CD8-positive, alpha-beta memory T cell (primary cell): ENCODE results near the gene CHST11. TPM values are rescaled to one million over a fixed set of nuclear protein-coding genes. Genes with fewer than 3 reads are reported as not detected.
"Not testable (repeated sequence)": the region's sequence is repeated elsewhere in the genome, so short reads cannot be mapped to it uniquely, and the experiment has no call there.

Experiments
- CTCF ChIA-PET: fragments of 350-600 bp; sonication (Branson Sonifier 250); formaldehyde crosslinking; loops from one replicate; lab custom pipeline; 2021; ENCODE audit warnings: antibody characterized with exemption; lab: Charles Lee
- POLR2A ChIA-PET: fragments of 350-600 bp; sonication (Branson Sonifier 250); formaldehyde crosslinking; loops from one replicate; lab custom pipeline; 2021; ENCODE audit warnings: antibody characterized with exemption; lab: Charles Lee
- DNase-seq, 5 donors: peaks; one replicate each; pipeline versions ENCODE4 v3.0.0 to v3.0.0-alpha.2; 2020 to 2022; ENCODE audit warnings: mixed read lengths in 1 of 5
- H3K27ac ChIP-seq: one replicate; pipeline ENCODE4 v1.7.0; 2013; ENCODE audit warnings: low read depth, mild to moderate bottlenecking, low read length, moderate library complexity
- H3K27me3 ChIP-seq: 2 replicates; pipeline ENCODE4 v1.7.0; 2013; ENCODE audit warnings: low read length, mild to moderate bottlenecking; ENCODE audit not compliant: insufficient read depth, poor library complexity, severe bottlenecking
- H3K36me3 ChIP-seq: 2 replicates; pipeline ENCODE4 v1.7.0; 2013; ENCODE audit warnings: mild to moderate bottlenecking, low read length, moderate library complexity; ENCODE audit not compliant: insufficient read depth
- H3K4me1 ChIP-seq: 2 replicates; pipeline ENCODE4 v1.7.0; 2013; ENCODE audit warnings: mild to moderate bottlenecking, low read length, moderate library complexity; ENCODE audit not compliant: insufficient read depth
- H3K4me3 ChIP-seq: 2 replicates; pipeline ENCODE4 v1.7.0; 2013; ENCODE audit warnings: mild to moderate bottlenecking, low read length
- H3K9me3 ChIP-seq: 2 replicates; pipeline ENCODE4 v1.7.0; 2013; ENCODE audit warnings: mild to moderate bottlenecking, low read length
- H3K27ac Mint-ChIP-seq, 8 donors: one replicate each; pipeline ENCODE4 v1.8.0; 2020 to 2021; ENCODE audit warnings: mixed read lengths in 8 of 8, mild to moderate bottlenecking in 6 of 8, inconsistent platforms in 3 of 8, moderate library complexity in 3 of 8
- H3K27me3 Mint-ChIP-seq, 2 donors: one replicate each; pipeline ENCODE4 v1.8.0; 2020 to 2021; ENCODE audit warnings: mixed read lengths in 2 of 2, mild to moderate bottlenecking in 1 of 2, moderate library complexity in 1 of 2
- H3K36me3 Mint-ChIP-seq, 3 donors: one replicate each; pipeline ENCODE4 v1.8.0; 2020 to 2021; ENCODE audit warnings: mixed read lengths in 3 of 3, inconsistent platforms in 1 of 3, mild to moderate bottlenecking in 1 of 3
- H3K4me1 Mint-ChIP-seq, 3 donors: one replicate each; pipeline ENCODE4 v1.8.0; 2020 to 2021; ENCODE audit warnings: mixed read lengths in 3 of 3, inconsistent platforms in 1 of 3, mild to moderate bottlenecking in 1 of 3
- H3K4me3 Mint-ChIP-seq, 7 donors: one replicate each; pipeline ENCODE4 v1.8.0; 2020 to 2021; ENCODE audit warnings: mixed read lengths in 7 of 7, mild to moderate bottlenecking in 6 of 7, moderate library complexity in 4 of 7, inconsistent platforms in 2 of 7
- H3K9me3 Mint-ChIP-seq, 5 donors: one replicate each; pipeline ENCODE4 v1.8.0; 2020 to 2022; ENCODE audit warnings: mixed read lengths in 5 of 5, mild to moderate bottlenecking in 3 of 5, moderate library complexity in 2 of 5, inconsistent platforms in 1 of 5
- polyA plus RNA-seq: library from polyadenylated mRNA; unstranded; fragments of 300-500 nt; fragmentation: Illumina TruSeq; gene quantifications from one replicate; pipeline ENCODE4 v1.2.3, GENCODE V29; 2021
- total RNA-seq, 2 experiments: library from RNA; stranded (reverse); gene quantifications; one replicate each; pipeline ENCODE4 v1.2.3, GENCODE V29; 2021

CHST11 gene
- total and polyA plus RNA-seq, 3 experiments from 2014 or later, result 47.8 to 76.8 (median 51.5) TPM

GRCh38 chr12:104569346-104570173 lies 112.8 kb downstream of the CHST11 start:
- no peak overlapping the region for H3K4me3 ChIP-seq
- ChIA-PET CTCF (interaction anchor here (0.9 to 2.2 kb wide), 6 partner anchors 11 to 188 kb away, joined by 3 to 13 read pairs (median 4); partner anchors contain the start of gene CHST11), POLR2A (interaction anchor here (0.9 to 1.9 kb wide), 6 partner anchors 11 to 129 kb away, joined by 3 to 8 read pairs (median 3); no protein-coding TSS in a partner anchor)
- no peak overlapping the region for H3K27ac ChIP-seq
- no peaks in the 10 kb centered on the region for H3K9me3 ChIP-seq
- H3K4me3 Mint-ChIP-seq, result peak overlapping the region; percentile 55 to 80 (median 64)
- H3K4me1 Mint-ChIP-seq, result peaks cover 65 to 78% (median 67%) of the 10 kb centered on the region in 3 donors
- peaks cover 0 to 1% (median 0%) of the 10 kb centered on the region in 5 donors for H3K9me3 Mint-ChIP-seq
- H3K36me3 ChIP-seq, result no peaks in the 10 kb centered on the region
- H3K27ac Mint-ChIP-seq, result peak overlapping the region; percentile 60 to 94 (median 87)
- H3K27me3 ChIP-seq, result no peaks in the 10 kb centered on the region
- peaks cover 3 to 19% (median 11%) of the 10 kb centered on the region in 3 donors for H3K36me3 Mint-ChIP-seq
- peaks cover 49% of the 10 kb centered on the region for H3K4me1 ChIP-seq
- H3K27me3 Mint-ChIP-seq, result no peaks in the 10 kb centered on the region
- peak; percentile 40 to 82 (median 52) for DNase-seq

- peaks cover 53% of the 10 kb centered on the region for H3K4me1 ChIP-seq
Measured at GRCh38 chr12:104570174-104570907, 113.6 kb downstream of the CHST11 start.

GRCh38 chr12:104571328-104571727 lies 114.6 kb downstream of the CHST11 start:
- peak overlapping the region in 2 of 8 donors; percentile 23 to 50 for H3K27ac Mint-ChIP-seq
- H3K36me3 Mint-ChIP-seq, result peaks cover 0 to 11% (median 7%) of the 10 kb centered on the region in 3 donors
- H3K9me3 Mint-ChIP-seq, result no peaks in the 10 kb centered on the region
- Histone ChIP-seq H3K27me3 (no peaks in the 10 kb centered on the region), H3K4me3 (no peak overlapping the region), H3K36me3 (no peaks in the 10 kb centered on the region), H3K9me3 (no peaks in the 10 kb centered on the region), H3K27ac (no peak overlapping the region), H3K4me1 (peaks cover 52% of the 10 kb centered on the region)
- peaks cover 64 to 79% (median 66%) of the 10 kb centered on the region in 3 donors for H3K4me1 Mint-ChIP-seq
- no peak for DNase-seq
- ChIA-PET CTCF (no interaction called here), POLR2A (no interaction called here)
- peak overlapping the region in 1 of 7 donors; percentile 44 for H3K4me3 Mint-ChIP-seq
- no peaks in the 10 kb centered on the region for H3K27me3 Mint-ChIP-seq

More at GRCh38 chr12:104570174-104570907, 113.6 kb downstream of the CHST11 start:
- Mint-ChIP-seq H3K27me3 (no peaks in the 10 kb centered on the region), H3K36me3 (peaks cover 0 to 15% (median 8%) of the 10 kb centered on the region in 3 donors), H3K4me3 (peak overlapping the region; percentile 55 to 80 (median 64)), H3K27ac (peak overlapping the region; percentile 60 to 94 (median 87)), H3K9me3 (no peaks in the 10 kb centered on the region), H3K4me1 (peaks cover 65 to 79% (median 67%) of the 10 kb centered on the region in 3 donors)
- Histone ChIP-seq H3K36me3 (no peaks in the 10 kb centered on the region), H3K4me3 (no peak overlapping the region), H3K27me3 (no peaks in the 10 kb centered on the region), H3K27ac (no peak overlapping the region), H3K9me3 (no peaks in the 10 kb centered on the region)
- CTCF ChIA-PET, result interaction anchor here (1.0 to 2.2 kb wide), 2 partner anchors 11 to 112 kb away, joined by 3 to 13 read pairs; partner anchors contain the start of gene CHST11
- POLR2A ChIA-PET, result interaction anchor here (0.9 to 1.0 kb wide), 2 partner anchors 51 to 128 kb away, joined by 3 read pairs; no protein-coding TSS in a partner anchor
- no peak for DNase-seq

DNA sequence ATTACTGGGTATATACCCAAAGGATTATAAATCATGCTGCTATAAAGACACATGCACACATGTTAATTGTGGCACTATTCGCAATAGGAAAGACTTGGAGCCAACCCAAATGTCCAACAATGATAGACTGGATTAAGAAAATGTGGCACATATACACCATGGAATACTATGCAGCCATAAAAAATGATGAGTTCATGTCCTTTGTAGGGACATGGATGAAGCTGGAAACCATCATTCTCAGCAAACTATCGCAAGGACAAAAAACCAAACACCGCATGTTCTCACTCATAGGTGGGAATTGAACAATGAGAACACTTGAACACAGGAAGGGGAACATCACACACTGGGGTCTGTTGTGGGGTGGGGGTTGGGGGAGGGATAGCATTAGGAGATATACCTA lies 117.6 kb downstream of the CHST11 start:
- H3K4me3 ChIP-seq, H3K4me3 Mint-ChIP-seq, H3K9me3 Mint-ChIP-seq, DNase-seq, H3K27ac Mint-ChIP-seq, POLR2A ChIA-PET, H3K27me3 Mint-ChIP-seq, H3K36me3 ChIP-seq, H3K27ac ChIP-seq, H3K9me3 ChIP-seq, CTCF ChIA-PET, H3K36me3 Mint-ChIP-seq, H3K27me3 ChIP-seq: not testable (repeated sequence)
- peaks cover 52% of the 10 kb centered on the region for H3K4me1 ChIP-seq
- H3K4me1 Mint-ChIP-seq, result peaks cover 58 to 79% (median 64%) of the 10 kb centered on the region in 3 donors

GRCh38 chr12:104574758-104575157 lies 118.0 kb downstream of the CHST11 start:
- DNase-seq, H3K4me3 ChIP-seq, H3K9me3 ChIP-seq, POLR2A ChIA-PET, H3K9me3 Mint-ChIP-seq, H3K36me3 Mint-ChIP-seq, H3K27me3 Mint-ChIP-seq, H3K27me3 ChIP-seq, H3K36me3 ChIP-seq, H3K4me3 Mint-ChIP-seq, H3K27ac ChIP-seq, CTCF ChIA-PET: not testable (repeated sequence)
- Mint-ChIP-seq H3K27ac (peak overlapping the region in 2 of 8 donors; percentile 33 to 44), H3K4me1 (peaks cover 58 to 79% (median 64%) of the 10 kb centered on the region in 3 donors)
- H3K4me1 ChIP-seq, result peaks cover 52% of the 10 kb centered on the region

DNA sequence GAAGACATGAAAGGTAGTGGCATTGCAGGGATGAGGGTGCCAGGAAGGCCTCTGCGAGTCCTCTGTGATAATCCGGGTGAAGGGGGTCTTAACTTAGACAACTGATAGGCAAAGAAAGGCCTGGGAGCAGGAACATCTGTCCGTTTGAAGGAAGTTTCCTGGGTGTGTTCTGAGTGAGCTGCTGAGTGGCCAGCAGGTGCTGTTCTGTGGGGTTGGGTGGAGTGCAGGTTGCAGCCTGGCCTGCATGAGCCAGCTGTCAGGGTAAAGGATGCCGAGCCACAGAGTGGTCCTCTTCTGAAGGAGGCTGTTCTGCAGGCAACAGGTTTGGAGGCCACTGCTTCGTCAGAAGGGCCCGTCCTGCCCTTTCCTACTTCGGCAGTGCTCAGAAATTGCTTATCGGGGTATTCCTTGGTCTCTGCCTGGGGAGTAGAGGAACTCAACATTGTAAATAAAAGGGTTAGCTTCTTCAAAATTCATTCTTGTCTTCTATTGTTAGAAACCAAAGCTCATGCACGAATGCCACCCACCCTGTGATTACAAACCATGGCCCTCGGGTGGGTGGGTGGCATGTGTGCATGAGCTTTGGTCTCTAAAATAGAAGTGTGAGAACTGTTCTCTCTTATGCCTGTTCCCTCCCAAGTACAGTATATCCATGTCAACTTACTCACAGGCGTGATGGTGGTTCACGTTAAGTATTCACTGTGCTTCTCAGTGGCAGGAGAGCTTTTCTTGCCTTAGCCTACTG lies 118.9 kb downstream of the CHST11 start:
- Histone ChIP-seq H3K36me3 (no peaks in the 10 kb centered on the region), H3K27ac (no peak overlapping the region), H3K4me3 (no peak overlapping the region), H3K27me3 (no peaks in the 10 kb centered on the region), H3K9me3 (no peaks in the 10 kb centered on the region), H3K4me1 (peaks cover 49% of the 10 kb centered on the region)
- CTCF ChIA-PET, result interaction anchor here (0.6 kb wide), 1 partner anchor 78 kb away, joined by 3 read pairs; no protein-coding TSS in a partner anchor
- Mint-ChIP-seq H3K27ac (peak overlapping the region in 7 of 8 donors; percentile 43 to 70 (median 51)), H3K9me3 (no peaks in the 10 kb centered on the region), H3K4me3 (peak overlapping the region in 1 of 7 donors; percentile 4), H3K4me1 (peaks cover 59 to 79% (median 64%) of the 10 kb centered on the region in 3 donors), H3K27me3 (no peaks in the 10 kb centered on the region), H3K36me3 (peaks cover 0 to 9% (median 7%) of the 10 kb centered on the region in 3 donors)
- no peak for DNase-seq
- POLR2A ChIA-PET, result interaction anchor here (0.8 kb wide), 1 partner anchor 45 kb away, joined by 3 read pairs; no protein-coding TSS in a partner anchor

DNA sequence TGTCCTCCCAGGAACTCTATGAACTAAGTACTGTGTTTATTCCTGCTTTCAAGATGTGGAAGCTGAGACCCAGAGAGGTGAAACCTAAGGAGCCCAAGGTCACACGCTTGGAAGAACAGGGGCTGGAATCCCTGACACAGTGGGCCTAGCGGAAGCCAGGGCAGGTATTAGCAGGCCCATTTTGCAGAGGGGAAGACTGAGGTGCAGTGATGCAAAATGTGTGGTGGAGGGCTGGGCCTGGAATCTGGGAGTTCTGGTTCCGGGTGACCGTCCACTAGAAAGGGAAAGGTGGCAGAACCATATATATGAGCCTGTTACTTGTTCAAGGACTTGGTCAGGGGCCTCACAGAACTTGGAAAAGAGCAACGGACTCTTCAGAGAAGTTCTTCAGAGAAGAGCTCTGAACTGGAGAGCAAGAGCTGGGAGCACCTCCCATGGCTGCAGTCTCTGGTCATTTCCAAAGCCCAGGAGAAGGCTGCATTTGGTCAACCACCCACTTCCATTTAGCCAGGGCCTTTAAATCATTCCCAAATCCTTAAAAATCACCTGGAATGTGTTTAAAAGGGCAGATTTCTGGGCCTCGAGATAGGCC lies 119.5 kb downstream of the CHST11 start:
- DNase-seq, result no peak
- Histone ChIP-seq H3K27ac (no peak overlapping the region), H3K9me3 (no peaks in the 10 kb centered on the region), H3K36me3 (no peaks in the 10 kb centered on the region), H3K4me1 (peaks cover 43% of the 10 kb centered on the region), H3K27me3 (no peaks in the 10 kb centered on the region), H3K4me3 (no peak overlapping the region)
- CTCF ChIA-PET, result interaction anchor here (0.6 kb wide), 1 partner anchor 78 kb away, joined by 3 read pairs; no protein-coding TSS in a partner anchor
- Mint-ChIP-seq H3K4me3 (peak overlapping the region in 1 of 7 donors; percentile 59), H3K36me3 (peaks cover 0 to 9% (median 7%) of the 10 kb centered on the region in 3 donors), H3K4me1 (peaks cover 64 to 81% (median 67%) of the 10 kb centered on the region in 3 donors), H3K27ac (peak overlapping the region in 3 of 8 donors; percentile 47 to 66 (median 53)), H3K27me3 (no peaks in the 10 kb centered on the region), H3K9me3 (no peaks in the 10 kb centered on the region)
- POLR2A ChIA-PET, result interaction anchor here (0.8 kb wide), 1 partner anchor 46 kb away, joined by 3 read pairs; no protein-coding TSS in a partner anchor
